ENCODE results near the gene PAIP1.
A peak's percentile ranks its signal among the peaks of the same experiment; 100 is the strongest.

PAIP1 gene

DNA sequence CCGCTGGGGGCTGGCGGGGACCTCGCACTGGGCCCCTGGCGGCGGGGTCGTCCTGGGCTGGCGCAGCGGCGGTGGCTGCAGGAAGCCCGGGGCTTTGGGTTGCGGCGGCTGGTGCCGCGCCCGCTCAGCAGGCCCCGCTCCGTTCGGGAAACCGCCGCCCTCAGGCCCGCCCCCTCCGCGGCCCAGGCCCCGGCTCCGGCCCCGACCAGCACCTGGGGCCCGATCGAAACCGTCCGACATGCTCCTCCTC is 345 bp downstream of the PAIP1 start:
- TF ChIP-seq, protein P1, sequence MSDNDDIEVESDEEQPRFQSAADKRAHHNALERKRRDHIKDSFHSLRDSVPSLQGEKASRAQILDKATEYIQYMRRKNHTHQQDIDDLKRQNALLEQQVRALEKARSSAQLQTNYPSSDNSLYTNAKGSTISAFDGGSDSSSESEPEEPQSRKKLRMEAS (IDR thresholded peaks at IDR 0.05): 0 out of 2 replicates have a peak, but pooled peaks have one; percentile 18
- 0 out of 2 replicates have a peak, but pooled peaks have one; percentile 46 for TF ChIP-seq TAF1 (IDR thresholded peaks at IDR 0.05; ENCODE audit: low read depth)

DNA sequence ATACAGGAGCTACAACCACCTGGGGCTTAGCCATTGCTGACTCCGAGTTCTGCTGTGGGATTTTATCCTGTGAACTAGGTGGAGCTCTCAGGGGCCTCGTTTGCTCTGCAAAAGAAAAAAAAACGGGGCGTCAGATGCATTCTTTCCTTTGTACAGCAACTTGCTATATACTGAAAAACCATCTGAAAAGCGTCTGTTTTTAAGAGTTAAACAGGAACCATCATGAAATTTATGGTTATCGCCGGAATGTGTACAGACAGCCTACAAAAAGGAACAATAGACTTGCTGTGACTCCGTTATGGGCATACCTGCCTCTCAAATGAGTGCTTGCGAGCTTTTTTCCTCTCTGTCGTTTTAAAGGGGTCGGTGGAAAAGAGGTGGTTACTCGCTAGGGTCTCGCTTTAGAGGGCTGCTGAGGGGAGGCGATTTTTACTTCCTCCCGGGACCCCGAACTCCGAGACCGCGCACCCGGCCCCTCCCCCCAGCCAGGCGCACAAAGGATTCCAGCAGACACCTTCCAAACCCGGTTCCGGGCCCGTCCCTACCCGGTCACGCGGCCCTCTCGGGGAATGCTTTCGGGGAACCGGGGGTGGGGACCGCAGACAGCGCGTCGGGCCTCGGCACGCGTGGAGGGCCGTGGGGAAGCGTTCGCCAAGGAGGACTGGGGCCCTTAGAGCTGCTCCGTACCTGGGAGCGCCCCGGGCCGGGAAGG is 826 bp downstream of the PAIP1 start:
- TF ChIP-seq, protein P2, sequence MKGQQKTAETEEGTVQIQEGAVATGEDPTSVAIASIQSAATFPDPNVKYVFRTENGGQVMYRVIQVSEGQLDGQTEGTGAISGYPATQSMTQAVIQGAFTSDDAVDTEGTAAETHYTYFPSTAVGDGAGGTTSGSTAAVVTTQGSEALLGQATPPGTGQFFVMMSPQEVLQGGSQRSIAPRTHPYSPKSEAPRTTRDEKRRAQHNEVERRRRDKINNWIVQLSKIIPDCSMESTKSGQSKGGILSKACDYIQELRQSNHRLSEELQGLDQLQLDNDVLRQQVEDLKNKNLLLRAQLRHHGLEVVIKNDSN (IDR thresholded peaks at IDR 0.05): peak; percentile 68
- TF ChIP-seq TAF1 (IDR thresholded peaks at IDR 0.05; ENCODE audit: low read depth) (peak; percentile 62; the same call in 1 of the 2 replicates), NFIC (IDR thresholded peaks at IDR 0.05) (no peak)
- TF ChIP-seq, protein P1 (IDR thresholded peaks at IDR 0.05): peak; percentile 12; the same call in 1 of the 2 replicates

DNA sequence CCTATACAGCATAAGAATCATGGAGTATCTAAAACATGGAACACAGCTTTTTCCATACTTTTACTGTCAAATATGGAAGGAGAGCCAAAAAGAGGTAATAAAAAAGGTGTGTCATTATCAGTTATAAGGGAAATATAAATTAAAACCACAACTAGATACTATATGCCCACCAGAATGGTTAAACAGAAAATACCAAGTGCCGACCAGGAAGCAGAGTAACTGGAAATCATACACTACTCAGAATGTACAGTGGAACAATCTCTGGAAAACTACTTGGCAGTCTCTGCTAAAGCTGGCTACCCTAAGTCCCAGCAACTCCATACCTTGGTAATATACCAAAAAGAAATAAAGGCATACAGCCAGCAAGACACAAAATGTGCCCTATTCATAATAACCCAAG is 2.4 kb downstream of the PAIP1 start:
- TF ChIP-seq TAF1 (IDR thresholded peaks at IDR 0.05; ENCODE audit: low read depth) (no peak), EP300 (IDR thresholded peaks at IDR 0.05; ENCODE audit: borderline replicate concordance) (no peak), CEBPB (IDR thresholded peaks at IDR 0.05) (no peak), YY1 (IDR thresholded peaks at IDR 0.05; ENCODE audit: low read depth) (no peak)
- TF ChIP-seq, protein P1 (IDR thresholded peaks at IDR 0.05): no peak
- TF ChIP-seq, protein P2 (IDR thresholded peaks at IDR 0.05): no peak

DNA sequence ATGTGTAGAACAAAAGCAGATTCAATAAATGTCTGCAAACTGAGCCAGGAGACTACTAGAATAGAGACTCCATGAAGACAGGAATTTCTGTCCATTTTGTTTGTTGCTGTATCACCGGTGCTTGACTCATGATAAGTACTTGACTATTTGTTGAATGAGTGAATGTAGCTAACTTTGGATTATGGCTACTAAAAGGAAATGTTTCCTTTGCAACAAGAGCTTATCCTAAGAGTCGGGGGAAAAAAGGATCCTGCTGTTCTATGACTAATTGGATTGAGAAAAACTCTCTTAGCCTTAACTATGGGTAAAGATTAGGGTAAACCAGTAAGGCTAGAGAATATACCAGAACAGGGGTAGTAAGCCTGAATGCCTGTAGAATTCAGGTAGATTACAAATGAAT is 3.5 kb downstream of the PAIP1 start:
- TF ChIP-seq EP300 (IDR thresholded peaks at IDR 0.05; ENCODE audit: borderline replicate concordance) (no peak), EGR1 (IDR thresholded peaks at IDR 0.05) (no peak), FOXM1 (IDR thresholded peaks at IDR 0.05; ENCODE audit: borderline replicate concordance, low read depth) (no peak), NFIC (IDR thresholded peaks at IDR 0.05) (no peak), ZBTB7A (IDR thresholded peaks at IDR 0.05; ENCODE audit: low read depth) (no peak), RAD21 (IDR thresholded peaks at IDR 0.05; ENCODE audit: low read depth) (no peak)
- TF ChIP-seq, protein P2 (IDR thresholded peaks at IDR 0.05): no peak
- TF ChIP-seq, protein P3, sequence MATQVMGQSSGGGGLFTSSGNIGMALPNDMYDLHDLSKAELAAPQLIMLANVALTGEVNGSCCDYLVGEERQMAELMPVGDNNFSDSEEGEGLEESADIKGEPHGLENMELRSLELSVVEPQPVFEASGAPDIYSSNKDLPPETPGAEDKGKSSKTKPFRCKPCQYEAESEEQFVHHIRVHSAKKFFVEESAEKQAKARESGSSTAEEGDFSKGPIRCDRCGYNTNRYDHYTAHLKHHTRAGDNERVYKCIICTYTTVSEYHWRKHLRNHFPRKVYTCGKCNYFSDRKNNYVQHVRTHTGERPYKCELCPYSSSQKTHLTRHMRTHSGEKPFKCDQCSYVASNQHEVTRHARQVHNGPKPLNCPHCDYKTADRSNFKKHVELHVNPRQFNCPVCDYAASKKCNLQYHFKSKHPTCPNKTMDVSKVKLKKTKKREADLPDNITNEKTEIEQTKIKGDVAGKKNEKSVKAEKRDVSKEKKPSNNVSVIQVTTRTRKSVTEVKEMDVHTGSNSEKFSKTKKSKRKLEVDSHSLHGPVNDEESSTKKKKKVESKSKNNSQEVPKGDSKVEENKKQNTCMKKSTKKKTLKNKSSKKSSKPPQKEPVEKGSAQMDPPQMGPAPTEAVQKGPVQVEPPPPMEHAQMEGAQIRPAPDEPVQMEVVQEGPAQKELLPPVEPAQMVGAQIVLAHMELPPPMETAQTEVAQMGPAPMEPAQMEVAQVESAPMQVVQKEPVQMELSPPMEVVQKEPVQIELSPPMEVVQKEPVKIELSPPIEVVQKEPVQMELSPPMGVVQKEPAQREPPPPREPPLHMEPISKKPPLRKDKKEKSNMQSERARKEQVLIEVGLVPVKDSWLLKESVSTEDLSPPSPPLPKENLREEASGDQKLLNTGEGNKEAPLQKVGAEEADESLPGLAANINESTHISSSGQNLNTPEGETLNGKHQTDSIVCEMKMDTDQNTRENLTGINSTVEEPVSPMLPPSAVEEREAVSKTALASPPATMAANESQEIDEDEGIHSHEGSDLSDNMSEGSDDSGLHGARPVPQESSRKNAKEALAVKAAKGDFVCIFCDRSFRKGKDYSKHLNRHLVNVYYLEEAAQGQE (IDR thresholded peaks at IDR 0.05; ENCODE audit: low read depth): no peak

DNA sequence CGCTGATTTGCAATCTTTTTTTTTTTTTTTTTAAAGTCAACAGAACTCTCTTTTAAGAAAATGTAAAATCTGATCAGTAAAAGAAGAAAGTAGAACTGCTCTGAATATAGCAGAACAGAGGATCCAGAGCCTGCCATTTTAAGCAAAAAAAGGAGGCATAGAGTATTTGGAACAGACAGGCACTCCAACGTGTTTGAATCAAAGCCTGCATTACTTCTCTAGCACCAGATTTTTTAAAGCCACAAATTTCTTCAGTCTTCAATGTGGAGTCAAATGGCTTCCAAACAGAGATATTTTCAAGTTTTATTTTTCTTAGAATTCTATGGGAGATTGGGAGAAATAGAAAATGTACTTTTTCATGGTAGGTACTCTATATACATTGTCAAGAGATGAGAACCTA is 5.1 kb downstream of the PAIP1 start:
- TF ChIP-seq YY1 (IDR thresholded peaks at IDR 0.05; ENCODE audit: low read depth): no peak
- no peak for TF ChIP-seq CEBPB (IDR thresholded peaks at IDR 0.05)
- no peak for TF ChIP-seq RAD21 (IDR thresholded peaks at IDR 0.05; ENCODE audit: low read depth)
- no peak for TF ChIP-seq TEAD4 (IDR thresholded peaks at IDR 0.05)
- no peak for TF ChIP-seq CREB1 (IDR thresholded peaks at IDR 0.05; ENCODE audit: low read depth)
- no peak for TF ChIP-seq ZBTB7A (IDR thresholded peaks at IDR 0.05; ENCODE audit: low read depth)
- no peak for TF ChIP-seq EGR1 (IDR thresholded peaks at IDR 0.05)
- TF ChIP-seq TCF12 (IDR thresholded peaks at IDR 0.05; ENCODE audit: low read depth): no peak
- TF ChIP-seq, protein P1 (IDR thresholded peaks at IDR 0.05): no peak
- TF ChIP-seq, protein P2 (IDR thresholded peaks at IDR 0.05): no peak

DNA sequence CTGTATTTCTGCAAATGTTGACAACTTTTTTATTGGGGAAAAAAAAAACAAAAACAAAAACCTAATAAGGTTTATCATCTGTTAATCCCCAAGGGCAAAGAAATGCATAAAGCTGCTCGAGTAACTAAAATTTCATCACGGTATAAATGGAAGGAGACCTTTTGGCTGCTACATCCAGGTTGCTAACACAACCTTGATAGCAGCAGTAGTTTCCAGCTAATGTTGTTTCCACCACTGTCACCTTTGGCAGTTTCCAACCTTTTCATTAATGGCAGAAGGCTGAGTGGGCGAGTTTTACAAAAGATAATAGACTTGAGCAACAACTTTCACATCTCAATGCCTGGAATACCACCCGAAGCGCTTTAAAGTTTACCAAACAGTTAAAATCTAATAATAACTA is 8.5 kb downstream of the PAIP1 start:
- TF ChIP-seq RAD21 (IDR thresholded peaks at IDR 0.05; ENCODE audit: low read depth): no peak
- TF ChIP-seq TEAD4 (IDR thresholded peaks at IDR 0.05): no peak
- no peak for TF ChIP-seq TAF1 (IDR thresholded peaks at IDR 0.05; ENCODE audit: low read depth)
- TF ChIP-seq ZBTB7A (IDR thresholded peaks at IDR 0.05; ENCODE audit: low read depth): no peak
- TF ChIP-seq EP300 (IDR thresholded peaks at IDR 0.05; ENCODE audit: borderline replicate concordance): no peak

DNA sequence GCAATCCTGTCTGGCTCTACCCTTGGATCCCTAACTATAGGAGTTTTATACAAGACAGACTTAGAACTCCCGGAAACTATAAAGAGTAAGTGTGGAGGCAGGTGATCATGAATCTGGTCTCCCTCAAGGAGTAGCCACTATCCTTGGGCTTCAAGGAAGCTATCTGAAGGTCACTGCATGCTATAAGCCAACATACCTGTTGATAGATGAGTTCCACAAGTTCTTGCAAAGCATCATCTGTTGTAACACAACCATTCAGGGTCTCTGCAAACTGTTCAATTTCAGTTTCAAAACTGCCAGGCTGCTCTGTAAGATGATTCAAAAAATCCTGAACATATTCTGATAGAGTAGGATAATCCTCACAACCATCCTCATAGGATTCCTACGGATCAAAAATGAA is 9.3 kb downstream of the PAIP1 start:
- TF ChIP-seq TEAD4 (IDR thresholded peaks at IDR 0.05) (no peak), NFIC (IDR thresholded peaks at IDR 0.05) (no peak), FOXM1 (IDR thresholded peaks at IDR 0.05; ENCODE audit: borderline replicate concordance, low read depth) (no peak), CEBPB (IDR thresholded peaks at IDR 0.05) (no peak), TCF12 (IDR thresholded peaks at IDR 0.05; ENCODE audit: low read depth) (no peak), EGR1 (IDR thresholded peaks at IDR 0.05) (no peak), EP300 (IDR thresholded peaks at IDR 0.05; ENCODE audit: borderline replicate concordance) (no peak), TAF1 (IDR thresholded peaks at IDR 0.05; ENCODE audit: low read depth) (no peak), RAD21 (IDR thresholded peaks at IDR 0.05; ENCODE audit: low read depth) (no peak), CREB1 (IDR thresholded peaks at IDR 0.05; ENCODE audit: low read depth) (no peak), YY1 (IDR thresholded peaks at IDR 0.05; ENCODE audit: low read depth) (no peak), ZBTB7A (IDR thresholded peaks at IDR 0.05; ENCODE audit: low read depth) (no peak)
- TF ChIP-seq, protein P1 (IDR thresholded peaks at IDR 0.05): no peak
- TF ChIP-seq, protein P3 (IDR thresholded peaks at IDR 0.05; ENCODE audit: low read depth): no peak
- TF ChIP-seq, protein P2 (IDR thresholded peaks at IDR 0.05): no peak

All from Ishikawa (cell line).